GM12878 (cell line): ENCODE data around the gene MAML3. TPM values are rescaled to one million over a fixed set of nuclear protein-coding genes. Genes with fewer than 3 reads are reported as not detected.
A peak's percentile ranks its signal among the peaks of the same experiment; 100 is the strongest.

Source experiments
- ASH2L ChIP-seq: fragments of 300-600, 200-600 bp; sonication (generic); IDR thresholded peaks from 2 replicates; pipeline ENCODE4 v1.6.1; 2017; ENCODE audit warnings: low read depth, mild to moderate bottlenecking, borderline replicate concordance
- BCLAF1 ChIP-seq: fragments of 450-650 bp; IDR thresholded peaks from 2 replicates; pipeline ENCODE4 v1.6.1; 2017; ENCODE audit warnings: antibody characterized with exemption, mild to moderate bottlenecking, moderate library complexity
- CBX5 ChIP-seq: sonication (generic); IDR thresholded peaks from 2 replicates; pipeline ENCODE4 v1.6.1; 2016; ENCODE audit warnings: low read depth, moderate library complexity, mild to moderate bottlenecking, inconsistent platforms
- EGR1 ChIP-seq, 2 experiments: IDR thresholded peaks; 1 replicate in 1 of 2; 2 replicates in 1 of 2; pipeline ENCODE4 v1.6.1; 2011 to 2012; ENCODE audit warnings: low read depth in 2 of 2, low read length in 2 of 2, borderline replicate concordance in 1 of 2, mild to moderate bottlenecking in 1 of 2, moderate library complexity in 1 of 2
- EP300 ChIP-seq, 2 experiments: fragments of 150-350 bp in 1 of 2; IDR thresholded peaks; 2 replicates each; pipeline ENCODE4 v1.6.1; 2011 to 2012; ENCODE audit warnings: low read depth in 2 of 2, low read length in 2 of 2, borderline replicate concordance in 1 of 2, improper control_type of control experiment in 1 of 2, inconsistent platforms in 1 of 2; ENCODE audit not compliant: control insufficient read depth in 1 of 2
- IRF4 ChIP-seq: IDR thresholded peaks from 2 replicates; pipeline ENCODE4 v1.6.1; 2011; ENCODE audit warnings: low read depth, low read length
- MEF2A ChIP-seq: IDR thresholded peaks from 2 replicates; pipeline ENCODE4 v1.6.1; 2011; ENCODE audit warnings: low read depth, mild to moderate bottlenecking, low read length, moderate library complexity; ENCODE audit not compliant: insufficient read depth
- MYC ChIP-seq: IDR thresholded peaks from 2 replicates; pipeline ENCODE4 v1.6.1; 2011; ENCODE audit warnings: mild to moderate bottlenecking, low read length, moderate library complexity, inconsistent platforms; ENCODE audit not compliant: insufficient read depth, insufficient replicate concordance, insufficient read length, severe bottlenecking
- NFIC ChIP-seq: IDR thresholded peaks from 2 replicates; pipeline ENCODE4 v1.6.1; 2012; ENCODE audit warnings: low read depth, mild to moderate bottlenecking, inconsistent platforms, low read length, moderate library complexity
- NFYA ChIP-seq: IDR thresholded peaks from 2 replicates; pipeline ENCODE4 v1.6.1; 2011; ENCODE audit warnings: low read depth, mild to moderate bottlenecking, low read length, improper control_type of control experiment, borderline replicate concordance
- NKRF ChIP-seq: fragments of 450-650 bp; conservative IDR thresholded peaks from 2 replicates; pipeline ENCODE4 v1.6.1; 2017; ENCODE audit warnings: mild to moderate bottlenecking, moderate library complexity
- PAX8 ChIP-seq: fragments of 450-650 bp; IDR thresholded peaks from 2 replicates; pipeline ENCODE4 v1.6.1; 2017; ENCODE audit warnings: mild to moderate bottlenecking, moderate library complexity
- POLR2AphosphoS2 ChIP-seq: IDR thresholded peaks from 2 replicates; pipeline ENCODE4 v1.6.1; 2011; ENCODE audit warnings: low read depth, mild to moderate bottlenecking, low read length, improper control_type of control experiment, moderate library complexity
- SIN3A ChIP-seq: IDR thresholded peaks from 2 replicates; pipeline ENCODE4 v1.6.1; 2012; ENCODE audit warnings: low read depth, low read length, improper control_type of control experiment
- STAT3 ChIP-seq: IDR thresholded peaks from 2 replicates; pipeline ENCODE4 v1.6.1; 2011; ENCODE audit warnings: low read depth, low read length, improper control_type of control experiment
- SUPT20H ChIP-seq: IDR thresholded peaks from 2 replicates; pipeline ENCODE4 v1.6.1; 2011; ENCODE audit warnings: low read depth, mild to moderate bottlenecking, low read length, moderate library complexity, borderline replicate concordance; ENCODE audit not compliant: control insufficient read depth
- YY1 ChIP-seq: IDR thresholded peaks from 2 replicates; pipeline ENCODE4 v1.6.1; 2011; ENCODE audit warnings: low read depth, mild to moderate bottlenecking, low read length
- polyA plus RNA-seq, 11 experiments: library from polyadenylated mRNA; depleted of rRNA in 4 of 11; unstranded in 6 of 11; stranded (reverse) in 5 of 11; fragments of >200 nt; fragmentation: Nextera tagmentation in 4 of 11; fragmentation: Illumina TruSeq in 1 of 11; extraction: Ambion mirVana in 4 of 11; extraction: Trizol in 1 of 11; gene quantifications; 1 replicate in 1 of 11; 2 replicates in 10 of 11; pipeline versions ENCODE4 v1.2.1 to v1.2.3, GENCODE V29; 2011 to 2016; ENCODE audit warnings: inconsistent platforms in 2 of 11, missing spikeins in 2 of 11, low read depth in 1 of 11
- total RNA-seq, 4 experiments: library from RNA; depleted of rRNA in 3 of 4; stranded (reverse); fragments of >200 nt in 3 of 4; fragmentation: Illumina TruSeq in 1 of 4; extraction: Trizol in 1 of 4; gene quantifications; 2 replicates each; pipeline versions ENCODE4 v1.2.1 to v1.2.3, GENCODE V29; 2013 to 2021
- TF ChIP-seq, protein P1 (sequence below): IDR thresholded peaks from 2 replicates; pipeline ENCODE4 v1.6.1; 2012; ENCODE audit warnings: mild to moderate bottlenecking, low read depth, low read length

MAML3 gene
- total and polyA plus RNA-seq, 10 of the 15 experiments (the other 5 are each of a cell fraction or from before 2014, with no cell fraction given), result under 0.01 to 0.53 (median 0.06) TPM; not detected in 2

DNA sequence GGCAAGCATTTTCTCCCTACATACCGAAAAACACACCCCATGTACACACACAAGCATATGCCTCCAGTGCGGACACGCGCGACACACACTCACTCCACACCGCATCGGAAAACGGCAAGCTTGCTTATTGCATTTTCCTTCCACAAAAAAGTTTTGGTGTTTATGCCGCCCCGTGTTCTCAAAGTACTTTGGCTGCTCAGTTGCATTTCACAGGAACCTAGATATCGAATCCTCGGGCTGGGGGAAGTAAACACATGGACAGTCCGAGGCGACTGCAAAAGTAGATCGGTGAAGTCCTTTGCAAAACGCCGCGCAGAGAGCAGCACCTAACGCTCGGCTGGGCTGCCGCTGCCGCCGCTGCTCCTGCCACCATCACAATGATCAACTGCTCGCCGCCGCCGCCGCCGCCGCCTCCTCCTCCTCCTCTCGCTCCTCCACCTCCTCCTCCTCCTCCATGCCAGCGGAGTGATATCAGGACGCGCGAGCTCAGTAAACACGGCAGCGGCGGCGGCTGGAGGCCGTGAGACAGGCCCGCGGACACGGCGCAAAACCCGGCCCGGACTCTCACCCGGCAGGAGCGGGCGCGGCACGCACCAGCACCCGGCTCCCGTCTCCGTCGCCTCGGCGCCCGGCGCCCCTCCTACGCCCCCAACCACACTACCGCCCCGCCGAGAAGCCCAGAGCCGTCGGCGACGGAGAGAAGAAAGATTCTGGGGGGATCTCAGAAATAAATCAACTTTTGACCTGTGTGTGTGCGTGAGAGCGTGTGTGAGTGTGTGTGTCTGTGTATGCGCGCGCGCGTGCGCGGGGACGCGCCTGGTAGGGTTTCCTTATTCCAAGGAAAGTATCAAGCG lies at the start of gene MAML3 (continued):
- TF ChIP-seq SUPT20H (no peak), NKRF (0 out of 2 replicates have a peak, but pooled peaks have one; percentile 28), PAX8 (no peak), MEF2A (no peak), YY1 (peak; percentile 50; the same call in 1 of the 2 replicates), ASH2L (no peak), SIN3A (no peak), MYC (no peak), NFYA (no peak), CBX5 (no peak), STAT3 (no peak), BCLAF1 (no peak), POLR2AphosphoS2 (no peak), IRF4 (no peak), EP300 (IDR thresholded peaks at IDR 0.05; ENCODE audit: borderline replicate concordance in 1 of 2, control insufficient read depth in 1 of 2, low read depth in 2 of 2, low read length in 2 of 2) (no peak), NFIC (no peak), EGR1 (IDR thresholded peaks at IDR 0.05; ENCODE audit: borderline replicate concordance in 1 of 2, low read depth in 2 of 2, low read length in 2 of 2) (no peak)
- TF ChIP-seq, protein P1, sequence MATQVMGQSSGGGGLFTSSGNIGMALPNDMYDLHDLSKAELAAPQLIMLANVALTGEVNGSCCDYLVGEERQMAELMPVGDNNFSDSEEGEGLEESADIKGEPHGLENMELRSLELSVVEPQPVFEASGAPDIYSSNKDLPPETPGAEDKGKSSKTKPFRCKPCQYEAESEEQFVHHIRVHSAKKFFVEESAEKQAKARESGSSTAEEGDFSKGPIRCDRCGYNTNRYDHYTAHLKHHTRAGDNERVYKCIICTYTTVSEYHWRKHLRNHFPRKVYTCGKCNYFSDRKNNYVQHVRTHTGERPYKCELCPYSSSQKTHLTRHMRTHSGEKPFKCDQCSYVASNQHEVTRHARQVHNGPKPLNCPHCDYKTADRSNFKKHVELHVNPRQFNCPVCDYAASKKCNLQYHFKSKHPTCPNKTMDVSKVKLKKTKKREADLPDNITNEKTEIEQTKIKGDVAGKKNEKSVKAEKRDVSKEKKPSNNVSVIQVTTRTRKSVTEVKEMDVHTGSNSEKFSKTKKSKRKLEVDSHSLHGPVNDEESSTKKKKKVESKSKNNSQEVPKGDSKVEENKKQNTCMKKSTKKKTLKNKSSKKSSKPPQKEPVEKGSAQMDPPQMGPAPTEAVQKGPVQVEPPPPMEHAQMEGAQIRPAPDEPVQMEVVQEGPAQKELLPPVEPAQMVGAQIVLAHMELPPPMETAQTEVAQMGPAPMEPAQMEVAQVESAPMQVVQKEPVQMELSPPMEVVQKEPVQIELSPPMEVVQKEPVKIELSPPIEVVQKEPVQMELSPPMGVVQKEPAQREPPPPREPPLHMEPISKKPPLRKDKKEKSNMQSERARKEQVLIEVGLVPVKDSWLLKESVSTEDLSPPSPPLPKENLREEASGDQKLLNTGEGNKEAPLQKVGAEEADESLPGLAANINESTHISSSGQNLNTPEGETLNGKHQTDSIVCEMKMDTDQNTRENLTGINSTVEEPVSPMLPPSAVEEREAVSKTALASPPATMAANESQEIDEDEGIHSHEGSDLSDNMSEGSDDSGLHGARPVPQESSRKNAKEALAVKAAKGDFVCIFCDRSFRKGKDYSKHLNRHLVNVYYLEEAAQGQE, result no peak
